HPDE6-E6E7 (cell line): ENCODE data around the gene FOXB2.
"Not testable (repeated sequence)": the region's sequence is repeated elsewhere in the genome, so short reads cannot be mapped to it uniquely, and the experiment has no call there.

Experiments
- DNase-seq: peaks from one replicate; pipeline ENCODE4 v3.0.0; 2011; ENCODE audit warnings: missing footprints; ENCODE audit errors: extremely low spot score

The FOXB2 gene

DNA sequence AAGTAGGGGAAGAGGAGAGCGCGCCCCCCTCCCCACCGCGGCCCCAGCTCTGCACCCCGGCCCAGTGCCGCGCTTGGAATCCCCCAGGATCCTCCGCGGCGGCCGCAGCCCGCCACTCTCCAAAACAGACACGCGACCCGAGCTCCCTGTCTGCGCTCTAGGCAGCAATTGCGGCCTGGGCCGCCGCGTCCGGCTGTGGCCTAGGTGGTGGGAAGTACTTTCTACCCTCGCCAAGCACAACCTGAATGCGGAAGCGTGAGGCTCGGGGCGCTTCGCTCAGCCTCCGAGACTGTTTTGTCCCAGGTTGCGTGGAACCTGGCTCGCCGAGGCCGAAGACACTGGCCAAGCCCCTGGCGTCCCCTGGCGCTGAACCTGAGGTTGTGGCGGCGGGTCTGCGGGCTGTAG is 3.3 kb upstream of the FOXB2 start:
- no peak for DNase-seq

DNA sequence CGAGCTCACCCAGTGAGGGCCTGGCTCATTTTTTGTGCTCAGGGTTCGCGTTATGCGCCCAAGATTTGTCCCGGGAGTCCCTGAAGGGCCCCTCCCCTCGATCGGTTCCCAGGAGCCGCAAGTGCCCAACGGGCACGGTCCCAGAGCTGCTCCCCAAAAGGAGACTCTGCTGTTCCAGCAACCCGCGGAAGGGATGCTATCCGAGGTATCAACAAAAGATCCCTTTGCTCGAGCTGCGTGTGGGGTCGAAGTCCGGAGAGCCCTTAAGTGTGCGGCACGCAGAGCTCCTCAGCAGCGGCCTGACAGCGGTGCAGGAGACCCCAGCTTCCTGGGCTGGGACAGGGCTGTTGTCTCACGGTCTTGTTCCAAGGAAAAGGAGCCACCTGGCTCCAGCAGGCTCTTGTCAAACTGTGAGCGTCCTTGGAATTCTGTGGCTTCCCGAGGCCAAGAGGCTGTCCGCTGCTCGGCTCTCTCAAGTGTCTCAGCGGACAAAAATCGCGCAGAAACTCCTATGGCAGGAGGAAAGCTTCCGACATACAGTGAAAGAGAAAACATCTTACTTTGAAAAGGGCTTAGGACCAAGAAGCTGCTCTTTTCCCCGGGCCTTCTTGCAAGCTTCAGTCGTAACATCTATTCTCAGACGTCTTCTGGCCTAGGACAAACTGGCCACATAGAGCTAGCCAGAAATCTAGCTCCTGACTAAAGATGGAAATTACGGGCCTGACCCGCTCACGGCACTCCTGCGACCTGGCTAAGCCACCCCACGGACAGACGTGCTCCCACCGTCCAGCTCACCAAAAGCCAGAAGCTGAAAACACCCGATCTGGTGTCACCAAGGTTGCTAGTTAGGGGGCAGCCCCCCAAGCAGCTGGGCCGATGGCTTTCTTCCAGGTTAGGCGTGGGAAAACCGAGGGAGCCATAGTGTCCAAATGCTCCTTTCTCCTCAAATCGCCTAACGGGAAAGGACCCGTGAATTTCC is 2.6 kb upstream of the FOXB2 start:
- no peak for DNase-seq

DNA sequence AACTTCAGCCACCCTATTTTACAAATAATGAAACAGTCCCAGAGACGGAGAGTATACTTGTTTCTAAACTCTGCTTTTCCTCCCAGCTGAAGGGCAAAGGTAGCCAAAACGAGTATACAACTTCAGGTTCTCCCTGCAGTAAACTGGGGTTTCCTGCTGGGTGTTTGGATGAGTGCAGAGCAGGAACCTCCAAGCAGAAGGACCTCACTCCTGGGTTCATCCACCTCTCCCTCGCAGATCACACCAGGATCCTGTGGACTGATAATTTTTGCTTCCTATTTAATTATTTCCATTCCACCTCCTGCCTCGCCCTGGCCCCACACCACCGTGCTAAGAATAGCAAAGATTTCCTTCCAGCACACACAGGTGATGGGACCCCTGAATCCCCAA is 2.0 kb upstream of the FOXB2 start:
- no peak for DNase-seq

DNA sequence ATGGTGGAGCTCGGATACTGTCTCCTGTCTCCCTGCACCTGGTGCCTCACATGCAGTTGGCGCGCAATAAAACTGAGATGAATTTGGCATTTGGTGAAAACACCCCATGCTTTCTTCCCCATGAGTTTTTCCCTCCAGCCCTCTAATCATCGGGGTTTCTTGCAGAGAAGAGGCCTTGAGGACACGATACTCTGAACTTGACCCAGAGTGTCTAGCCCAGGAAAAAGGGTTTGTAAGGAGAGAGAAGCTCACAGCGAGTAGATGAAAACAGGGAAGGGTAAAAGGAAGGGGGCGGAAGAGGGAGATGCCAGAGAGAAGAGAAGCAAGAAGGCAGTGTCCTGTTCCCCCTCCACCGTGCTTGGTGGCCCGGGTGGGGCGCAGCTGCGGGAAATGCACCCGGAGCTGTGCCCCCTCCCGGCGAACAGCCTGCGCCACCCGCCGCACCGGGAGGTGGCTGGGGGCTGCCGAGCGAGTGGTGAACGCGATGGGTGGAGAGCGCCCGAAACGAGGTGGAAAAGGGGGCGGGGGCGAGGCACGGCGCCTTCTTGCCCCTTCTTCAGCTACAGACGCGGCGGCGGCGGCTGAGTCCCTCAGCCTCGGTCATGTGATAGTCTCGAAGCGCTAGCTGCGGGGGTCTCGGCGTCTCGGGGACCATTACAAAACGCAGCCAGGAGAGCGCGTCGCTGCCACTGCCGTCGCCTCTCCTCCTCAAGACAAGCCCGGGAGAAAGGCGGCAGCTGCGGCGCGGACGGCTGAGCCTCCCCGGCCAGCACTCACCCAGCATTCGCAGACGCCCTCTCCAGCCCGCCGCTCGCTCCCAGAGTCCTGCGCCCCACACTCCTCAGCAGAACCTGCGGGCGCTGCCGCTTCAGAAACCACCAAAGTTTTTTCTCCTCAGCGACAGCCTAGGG is 1.1 kb upstream of the FOXB2 start:
- DNase-seq: no peak

DNA sequence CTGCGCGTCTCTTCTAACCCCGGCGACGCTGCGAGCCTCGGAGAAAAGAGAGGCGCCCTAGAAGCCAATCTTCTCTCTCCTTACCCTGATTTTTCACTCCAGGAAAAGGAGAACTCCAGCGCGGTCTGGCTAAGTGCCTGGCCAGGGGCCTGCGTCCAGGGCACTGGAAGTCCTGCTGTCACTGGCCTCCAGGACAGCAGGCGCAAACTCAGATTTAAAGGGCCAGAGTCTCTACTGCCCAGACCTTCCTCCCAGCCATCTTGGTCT is 553 bp upstream of the FOXB2 start:
- DNase-seq: no peak

DNA sequence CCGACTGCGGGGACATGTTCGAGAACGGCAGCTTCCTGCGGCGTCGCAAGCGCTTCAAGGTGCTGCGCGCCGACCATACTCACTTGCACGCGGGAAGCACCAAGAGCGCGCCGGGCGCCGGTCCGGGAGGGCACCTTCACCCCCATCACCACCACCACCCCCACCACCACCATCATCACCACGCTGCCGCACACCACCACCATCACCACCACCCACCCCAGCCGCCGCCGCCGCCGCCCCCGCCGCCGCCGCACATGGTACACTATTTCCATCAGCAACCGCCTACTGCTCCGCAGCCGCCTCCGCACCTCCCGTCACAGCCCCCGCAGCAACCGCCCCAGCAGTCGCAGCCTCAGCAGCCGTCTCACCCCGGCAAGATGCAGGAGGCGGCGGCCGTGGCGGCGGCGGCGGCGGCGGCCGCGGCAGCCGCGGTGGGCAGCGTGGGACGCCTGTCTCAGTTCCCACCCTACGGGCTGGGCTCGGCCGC is 514 bp downstream of the FOXB2 start:
- no peak for DNase-seq

DNA sequence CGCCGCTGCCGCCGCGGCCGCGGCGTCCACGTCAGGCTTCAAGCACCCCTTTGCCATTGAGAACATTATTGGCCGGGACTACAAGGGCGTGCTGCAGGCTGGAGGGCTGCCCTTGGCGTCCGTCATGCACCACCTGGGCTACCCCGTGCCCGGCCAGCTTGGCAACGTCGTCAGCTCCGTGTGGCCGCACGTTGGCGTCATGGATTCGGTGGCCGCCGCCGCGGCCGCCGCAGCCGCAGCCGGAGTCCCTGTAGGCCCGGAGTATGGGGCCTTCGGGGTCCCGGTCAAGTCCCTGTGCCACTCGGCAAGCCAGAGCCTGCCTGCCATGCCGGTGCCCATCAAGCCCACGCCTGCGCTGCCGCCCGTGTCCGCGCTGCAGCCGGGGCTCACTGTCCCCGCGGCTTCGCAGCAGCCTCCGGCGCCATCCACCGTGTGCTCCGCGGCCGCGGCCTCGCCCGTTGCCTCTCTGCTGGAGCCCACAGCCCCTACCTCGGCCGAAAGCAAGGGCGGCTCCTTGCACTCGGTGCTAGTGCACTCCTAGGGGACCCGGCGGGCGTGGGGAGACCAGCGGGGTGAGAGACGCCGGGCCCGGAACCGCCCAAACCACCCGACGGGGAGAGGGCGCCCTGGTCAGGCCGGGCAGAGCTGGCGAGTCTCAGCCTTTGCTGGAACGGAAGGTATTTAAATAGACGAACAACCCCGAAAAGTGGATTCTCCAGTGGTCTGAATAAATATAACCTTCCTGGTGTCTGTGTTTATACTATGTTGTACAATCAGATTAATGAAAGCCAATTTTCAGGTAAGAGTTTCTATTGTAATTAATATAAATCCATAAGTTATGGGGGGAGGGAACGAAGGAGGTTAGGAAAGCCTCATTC is 1.2 kb downstream of the FOXB2 start:
- DNase-seq: no peak

DNA sequence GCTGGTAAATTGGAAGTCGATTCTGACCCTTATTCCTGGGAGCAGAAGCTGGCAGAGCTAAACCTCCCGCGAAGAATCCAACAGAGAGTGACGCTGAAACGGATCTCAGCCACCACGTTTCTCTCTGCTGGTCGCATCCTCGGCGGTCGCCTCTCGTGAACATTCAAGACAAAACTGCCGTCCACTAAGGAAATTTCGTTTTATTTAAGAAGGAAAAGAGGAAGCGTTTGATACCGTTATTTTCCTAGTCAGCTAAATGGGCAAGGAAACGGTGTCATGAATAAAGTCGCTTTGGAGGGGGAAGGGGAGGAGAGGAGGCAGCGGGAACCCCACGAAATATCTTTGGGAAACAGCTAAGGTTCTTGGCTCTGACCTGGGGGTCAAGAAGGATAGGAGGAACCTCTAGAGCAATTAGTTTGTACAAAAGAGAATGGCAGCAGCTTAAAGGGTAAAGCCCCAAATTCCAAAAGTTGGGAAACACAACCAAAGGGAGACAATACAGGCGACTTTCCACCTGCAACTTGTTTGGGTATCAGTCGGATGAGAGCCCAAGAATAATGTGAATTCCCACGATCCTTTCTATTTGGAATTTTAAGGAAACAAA is 1.9 kb downstream of the FOXB2 start:
- DNase-seq: no peak

DNA sequence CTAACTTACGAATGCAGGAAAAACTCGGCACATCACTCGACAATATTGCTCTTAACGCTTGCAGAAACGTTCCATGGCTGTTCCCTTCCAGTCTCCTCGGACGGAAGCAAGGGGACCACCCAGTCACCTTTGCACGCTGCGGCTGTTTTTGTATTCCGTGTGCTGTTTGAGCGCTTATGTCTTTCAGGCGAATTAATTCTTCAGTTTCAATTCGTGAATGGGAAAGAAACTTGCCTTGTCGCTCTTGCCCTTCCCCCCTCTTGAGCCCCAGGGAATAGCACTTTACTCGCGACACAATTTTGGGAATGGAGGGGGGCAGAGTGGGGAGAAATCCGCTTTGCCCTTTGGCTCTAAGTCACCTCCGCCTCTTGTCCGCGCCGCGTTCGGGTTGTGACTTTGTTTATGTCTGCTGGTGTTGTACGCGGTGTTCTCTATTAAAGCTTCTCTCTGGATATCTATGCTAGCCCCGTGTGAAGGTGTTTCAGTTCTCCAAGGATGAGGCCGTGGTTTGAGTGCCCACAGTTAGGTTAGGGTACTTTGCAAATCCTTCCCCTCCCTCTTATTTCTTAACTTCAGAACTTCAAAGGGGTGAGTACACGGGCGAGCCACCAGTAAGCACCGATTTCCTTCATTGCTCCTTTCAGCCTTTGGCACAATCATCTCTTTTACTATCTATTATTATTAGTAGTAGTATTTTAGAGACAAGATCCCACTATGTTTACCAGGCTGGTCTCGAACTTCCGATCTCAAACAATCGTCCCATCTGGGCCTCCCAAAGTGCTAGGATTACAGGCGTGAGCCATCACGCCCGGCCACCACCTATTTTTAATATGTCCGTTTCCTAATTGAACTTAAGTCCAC is 2.7 kb downstream of the FOXB2 start:
- no peak for DNase-seq

DNA sequence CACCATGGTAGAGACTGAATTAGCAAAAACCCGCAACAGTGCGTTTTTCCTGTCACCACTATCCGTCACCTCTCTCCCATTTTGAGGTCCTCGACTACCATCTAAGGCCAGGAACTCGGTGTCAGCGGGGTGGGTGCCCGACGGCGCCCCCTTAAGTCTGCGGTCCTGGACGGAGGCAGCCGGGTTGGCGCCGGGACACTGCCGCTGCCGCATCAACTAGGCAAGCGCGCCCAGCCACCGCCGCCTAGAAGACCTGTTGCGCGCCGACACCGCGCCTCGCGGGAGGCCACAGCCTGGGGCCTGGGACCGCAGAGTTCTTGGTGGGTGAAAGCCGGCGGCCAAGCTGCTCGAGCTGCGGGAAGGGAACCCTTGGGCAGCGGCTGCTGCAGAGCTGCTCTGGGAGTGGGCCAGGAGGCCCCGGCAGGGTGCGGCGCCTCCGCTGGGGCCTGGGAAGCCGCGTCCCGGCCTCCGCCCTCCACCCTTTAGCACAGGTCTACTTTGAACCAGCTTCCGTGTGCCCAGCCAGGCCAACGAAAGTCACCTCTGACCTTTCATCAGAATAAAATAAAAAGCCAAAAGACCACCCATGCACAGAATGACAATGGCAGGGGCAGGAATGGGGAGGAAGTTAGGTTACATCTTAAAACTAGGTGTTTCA is 3.5 kb downstream of the FOXB2 start:
- no peak for DNase-seq

DNA sequence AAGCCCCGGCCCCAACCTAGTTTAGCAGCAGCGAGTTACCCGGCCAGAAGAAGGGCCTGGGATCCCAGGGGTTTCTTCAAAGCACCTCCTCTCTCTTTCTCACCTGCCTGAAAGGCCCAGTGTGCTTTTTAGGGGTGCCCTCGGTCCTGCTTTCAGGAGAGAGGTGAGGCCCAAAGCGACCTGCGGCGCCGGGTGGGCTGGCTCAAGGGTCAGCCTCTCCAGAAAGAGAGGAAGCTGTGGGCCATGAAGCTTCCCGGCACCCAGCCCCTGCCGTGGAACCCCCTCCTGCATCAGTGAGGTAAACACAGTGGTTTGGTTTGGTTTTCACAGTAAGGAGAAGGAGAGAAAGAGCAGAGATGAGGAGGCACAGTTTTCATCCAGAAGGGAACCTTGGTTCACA is 4.3 kb downstream of the FOXB2 start:
- DNase-seq: no peak

DNA sequence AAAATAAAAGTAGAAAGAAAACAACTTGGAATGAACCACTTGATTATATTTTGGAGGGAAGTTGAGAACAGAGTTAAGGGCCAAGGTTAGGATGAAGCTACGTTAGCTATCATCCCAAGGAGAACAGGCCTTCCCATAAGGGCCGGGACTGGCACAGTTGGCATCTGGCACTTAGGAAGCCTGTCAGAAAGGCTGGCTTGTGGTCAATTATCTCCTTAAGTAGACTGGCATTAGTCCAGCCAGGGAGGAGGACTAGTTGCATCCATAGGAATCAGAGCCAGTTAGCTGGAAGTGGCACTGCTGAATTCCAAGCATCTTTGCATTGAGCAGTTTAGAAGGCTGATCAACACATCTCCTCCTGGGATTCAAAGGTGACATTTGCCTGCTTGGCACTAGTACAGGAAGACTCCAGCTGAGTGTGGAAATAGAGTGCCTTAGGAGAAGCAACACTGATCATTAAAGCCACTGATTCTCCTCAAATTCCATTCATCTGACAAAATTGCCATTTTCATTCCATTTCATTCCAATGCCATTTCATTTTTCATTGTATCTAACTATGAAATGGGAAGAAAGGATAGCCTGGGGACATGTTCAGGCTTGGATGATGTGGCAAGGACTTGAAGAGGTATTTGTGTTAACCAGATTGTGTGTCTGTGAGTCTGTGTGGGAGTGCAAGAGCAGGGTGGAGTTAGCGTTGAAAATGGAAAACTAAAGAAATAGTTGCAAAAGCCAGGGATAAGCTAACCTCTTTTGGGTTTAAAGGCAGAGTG is 5.5 kb downstream of the FOXB2 start:
- DNase-seq: no peak

DNA sequence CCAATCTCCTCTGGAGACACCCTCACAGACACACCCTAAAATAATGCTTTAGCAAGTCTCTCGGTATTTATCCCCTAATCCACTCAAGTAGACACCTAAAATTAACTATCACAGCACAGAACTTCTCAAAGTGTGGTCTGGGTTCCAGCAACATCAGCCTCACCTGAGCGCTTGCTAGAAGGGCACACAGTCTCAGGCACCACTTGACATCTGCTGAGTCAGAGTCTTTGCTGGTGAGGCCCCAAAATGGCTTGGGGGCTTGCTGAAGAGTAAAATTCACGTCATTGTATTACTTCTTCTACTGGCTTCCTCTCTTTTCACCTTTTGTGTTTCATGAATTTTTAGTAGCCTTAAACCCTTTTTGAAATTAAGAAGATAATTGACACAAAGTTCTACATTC is 9.0 kb downstream of the FOXB2 start:
- DNase-seq: no peak

DNA sequence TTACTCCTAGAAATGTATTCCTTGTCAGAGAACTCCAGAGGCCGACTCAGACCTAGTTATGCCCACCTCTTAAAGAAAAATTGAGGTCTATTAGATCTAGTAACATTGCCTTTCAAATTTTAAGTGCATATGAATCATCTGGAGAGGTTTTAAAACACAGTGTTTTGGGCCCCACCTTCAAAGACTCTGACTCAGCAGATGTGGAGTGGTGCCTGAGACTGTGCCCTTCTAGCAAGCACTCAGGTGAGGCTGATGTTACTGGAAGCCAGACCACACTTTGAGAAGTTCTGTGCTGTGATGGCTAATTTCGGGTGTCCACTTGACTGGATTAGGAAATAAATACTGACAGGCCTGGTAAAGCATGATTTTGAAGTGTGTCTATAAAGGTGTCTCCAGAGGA is 10.6 kb downstream of the FOXB2 start:
- no peak for DNase-seq

DNA sequence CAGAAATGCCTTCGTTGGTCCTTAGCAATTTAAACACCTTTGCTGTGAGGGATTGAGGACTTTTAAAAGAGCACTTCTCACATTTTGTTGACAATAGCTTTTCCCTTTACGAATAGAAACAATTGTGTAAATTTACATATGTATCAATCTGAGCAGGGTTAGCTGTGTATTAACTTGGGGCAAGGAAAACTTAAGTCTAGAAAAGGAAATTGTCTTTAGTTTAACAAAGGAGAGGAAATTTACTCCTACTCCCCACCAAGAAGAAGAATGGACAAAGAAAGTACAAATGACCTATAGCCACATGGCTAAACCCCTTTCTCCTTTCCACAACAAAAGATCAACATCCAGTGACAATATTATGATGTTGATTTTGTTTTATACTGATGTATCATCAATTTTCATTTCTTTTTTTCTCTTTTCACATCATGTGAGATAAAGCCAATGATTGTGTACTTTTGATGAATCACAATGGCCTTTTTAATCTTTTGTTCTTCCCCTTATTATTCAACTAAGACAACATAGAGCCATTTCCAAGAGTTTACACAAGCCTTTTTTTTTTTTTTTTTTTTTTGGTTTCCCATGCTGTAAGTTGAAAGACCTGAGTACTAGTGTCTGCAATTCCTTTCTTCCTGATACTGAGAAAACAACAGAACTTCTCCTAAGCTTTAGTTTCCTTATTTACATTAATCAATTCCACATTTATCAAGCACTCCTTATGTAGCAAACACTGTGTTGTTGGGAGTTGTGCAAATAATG is 19.0 kb downstream of the FOXB2 start:
- DNase-seq: no peak

DNA sequence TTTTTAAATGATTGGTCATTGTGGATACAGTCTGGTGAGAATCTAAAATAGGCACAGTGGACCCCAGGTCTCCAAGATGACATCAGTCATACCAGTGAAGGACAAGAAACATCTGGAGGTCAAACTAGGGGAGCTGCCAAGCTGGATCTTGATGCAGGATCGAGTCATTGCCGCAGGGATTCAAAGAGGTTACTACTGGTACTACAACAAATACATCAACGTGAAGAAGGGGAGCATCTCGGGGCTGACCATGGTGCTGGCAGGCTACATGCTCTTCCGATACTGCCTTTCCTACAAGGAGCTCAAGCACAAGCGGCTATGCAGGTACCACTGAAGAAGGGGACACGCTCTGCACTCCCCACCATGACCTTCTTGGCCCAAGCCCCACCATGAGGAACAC is 20.9 kb downstream of the FOXB2 start:
- DNase-seq: no peak

DNA sequence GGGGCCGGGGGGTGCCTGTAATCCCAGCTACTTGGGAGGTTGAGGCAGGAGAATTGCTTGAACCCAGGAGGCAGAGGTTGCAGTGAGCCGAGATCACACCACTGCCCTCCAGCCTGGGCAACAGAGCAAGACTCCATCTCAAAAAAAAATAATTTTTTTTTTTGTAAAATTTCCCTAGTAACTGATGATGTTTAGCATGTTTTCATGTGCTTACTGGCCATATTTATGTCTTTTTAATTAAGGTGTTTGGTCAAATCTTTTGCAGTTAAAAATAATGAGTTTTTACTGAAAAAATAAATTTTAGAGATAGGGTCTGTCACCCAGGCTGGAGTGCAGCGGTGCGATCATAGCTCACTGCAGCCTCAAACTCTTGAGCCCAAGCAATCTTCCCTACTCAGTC is 24.3 kb downstream of the FOXB2 start:
- not testable (repeated sequence) for DNase-seq

DNA sequence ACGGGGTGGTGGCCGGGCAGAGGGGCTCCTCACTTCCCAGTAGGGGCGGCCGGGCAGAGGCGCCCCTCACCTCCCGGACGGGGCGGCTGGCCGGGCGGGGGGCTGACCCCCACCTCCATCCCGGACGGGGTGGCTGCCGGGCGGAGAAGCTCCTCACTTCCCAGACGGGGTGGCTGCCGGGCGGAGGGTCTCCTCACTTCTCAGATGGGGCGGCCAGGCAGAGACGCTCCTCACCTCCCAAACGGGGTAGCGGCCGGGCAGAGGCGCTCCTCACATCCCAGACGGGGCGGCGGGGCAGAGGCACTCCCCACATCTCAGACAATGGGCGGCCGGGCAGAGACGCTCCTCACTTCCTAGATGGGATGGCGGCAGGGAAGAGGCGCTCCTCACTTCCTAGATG is 41.2 kb downstream of the FOXB2 start:
- DNase-seq: not testable (repeated sequence)
